HG02885 (cell line): ENCODE results near the gene GOLM1.

Experiments
- ATAC-seq: cut with Tn5 transposase; IDR thresholded peaks from one replicate; pipeline ENCODE4 v1.9.1; 2021; ENCODE audit warnings: mild to moderate bottlenecking; ENCODE audit not compliant: unreplicated experiment, poor library complexity

The GOLM1 gene

DNA sequence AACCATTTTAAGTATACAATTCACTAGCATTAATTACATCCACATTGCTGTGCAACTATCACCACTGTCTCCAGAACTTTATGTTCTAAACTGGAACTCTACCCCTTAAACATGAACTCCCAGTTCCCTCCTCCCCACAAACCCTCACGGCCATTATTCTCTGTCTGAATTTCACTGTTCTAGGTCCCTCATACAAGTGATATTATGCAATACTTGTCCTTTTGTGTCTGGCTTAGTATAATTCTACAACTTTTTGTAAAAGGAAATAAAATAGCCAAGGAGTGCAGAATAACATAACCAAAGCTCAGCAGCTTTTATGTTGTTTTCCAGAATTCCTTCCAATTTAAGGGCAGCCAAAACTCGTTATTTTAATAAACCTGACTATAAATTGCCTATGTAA, 105.2 kb downstream of the GOLM1 start:
- no peak for ATAC-seq

DNA sequence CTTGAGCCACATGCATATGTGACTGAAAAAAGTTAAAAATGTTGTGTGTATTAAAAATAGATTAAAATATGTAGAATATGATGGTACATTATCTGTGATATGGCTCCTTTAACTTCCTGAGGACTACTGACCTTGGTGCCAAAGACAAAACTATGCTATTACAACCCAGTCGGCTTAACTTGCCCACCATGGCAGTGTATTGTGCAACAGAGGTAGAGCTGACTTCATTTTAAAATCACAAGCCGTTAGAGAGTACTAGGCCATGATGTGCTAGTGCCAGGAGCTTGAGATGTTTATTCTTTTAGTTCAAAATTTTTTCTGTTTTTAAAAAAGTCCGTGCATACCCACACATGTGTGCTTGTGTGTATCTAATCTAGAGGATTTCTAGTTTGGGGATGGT, 112.1 kb downstream of the GOLM1 start:
- ATAC-seq = no peak

DNA sequence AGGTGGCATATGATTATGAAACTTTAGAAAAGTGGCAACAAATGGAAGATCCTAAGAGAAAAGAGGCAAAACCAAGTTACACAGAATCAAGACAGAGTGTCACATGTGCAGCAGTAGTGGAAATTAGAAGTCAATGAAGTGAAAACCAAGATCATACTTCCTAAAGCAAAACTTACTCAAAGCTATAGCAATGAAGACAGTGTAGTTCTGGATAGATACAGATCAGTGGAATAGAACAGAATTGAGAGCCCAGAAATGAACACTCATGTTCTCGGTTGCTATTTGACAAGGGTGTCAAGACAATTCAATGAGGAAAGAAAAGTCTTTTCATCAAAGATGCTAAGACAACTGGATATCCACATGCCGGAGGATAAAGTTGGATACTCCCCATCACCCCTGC, 114.9 kb downstream of the GOLM1 start:
- no peak for ATAC-seq

DNA sequence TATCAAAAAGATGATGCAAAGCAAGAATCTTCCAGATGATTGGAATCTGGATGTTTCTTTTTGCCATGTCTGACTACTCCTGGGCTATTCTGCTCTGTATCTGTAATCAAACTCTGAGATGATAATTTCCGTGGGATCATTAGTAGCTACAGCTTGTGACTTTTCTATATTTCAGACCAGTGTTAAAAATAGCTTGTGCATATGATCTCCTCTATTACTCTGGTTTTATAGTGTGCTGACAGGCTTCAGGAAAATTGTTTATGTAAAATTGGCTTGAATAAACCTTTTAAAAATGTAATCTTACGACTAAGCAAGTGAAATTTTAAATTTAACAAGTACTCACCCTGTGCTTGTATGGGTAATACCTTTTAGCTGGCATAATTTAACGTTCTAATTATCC, 118.0 kb downstream of the GOLM1 start:
- no peak for ATAC-seq

DNA sequence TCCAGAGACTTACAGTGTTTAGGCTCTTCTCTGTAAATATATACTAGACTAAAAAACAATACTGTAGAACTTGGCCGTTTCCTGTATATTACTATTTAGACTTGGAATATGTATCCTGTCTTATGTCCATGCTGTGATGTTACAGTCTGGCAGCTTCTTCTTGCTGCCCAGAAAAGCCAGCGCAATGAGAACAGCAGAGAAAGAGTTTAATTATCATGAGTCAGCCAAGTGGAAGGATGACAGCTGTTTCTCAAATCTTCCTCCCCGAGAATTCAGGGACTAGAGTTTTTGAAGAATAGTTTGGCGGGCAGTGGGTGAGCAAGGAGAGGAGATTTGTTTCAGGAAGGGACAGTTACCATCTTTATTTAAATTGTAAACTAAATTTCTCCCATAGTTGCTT, 120.9 kb downstream of the GOLM1 start:
- no peak for ATAC-seq
